Mucosa of rectum (tissue), 2 donors: ENCODE results near the gene GFER.
A peak's percentile ranks its signal among the peaks of the same experiment; 100 is the strongest.

Experiments
- H3K27ac ChIP-seq, 2 donors: one replicate each; pipeline ENCODE4 v1.7.0; 2013; ENCODE audit warnings: inconsistent platforms in 2 of 2, low read depth in 2 of 2, low read length in 2 of 2
- H3K27me3 ChIP-seq, 2 donors: one replicate each; pipeline ENCODE4 v1.7.0; 2013; ENCODE audit warnings: low read length in 2 of 2; ENCODE audit not compliant: control insufficient read depth in 2 of 2, insufficient read depth in 2 of 2
- H3K36me3 ChIP-seq, 2 donors: one replicate each; pipeline ENCODE4 v1.7.0; 2013; ENCODE audit warnings: low read length in 2 of 2; ENCODE audit not compliant: control insufficient read depth in 2 of 2, insufficient read depth in 2 of 2
- H3K4me1 ChIP-seq, 2 donors: one replicate each; pipeline ENCODE4 v1.7.0; 2013; ENCODE audit warnings: low read length in 2 of 2, mild to moderate bottlenecking in 1 of 2; ENCODE audit not compliant: control insufficient read depth in 2 of 2, insufficient read depth in 2 of 2
- H3K4me3 ChIP-seq, 2 donors: one replicate each; pipeline ENCODE4 v1.7.0; 2013; ENCODE audit warnings: low read length in 2 of 2
- H3K9ac ChIP-seq, 2 donors: one replicate each; pipeline ENCODE4 v1.7.0; 2013; ENCODE audit warnings: low read length in 2 of 2, low read depth in 1 of 2, mild to moderate bottlenecking in 1 of 2
- H3K9me3 ChIP-seq, 2 donors: one replicate each; pipeline ENCODE4 v1.7.0; 2013; ENCODE audit warnings: low read length in 2 of 2; ENCODE audit not compliant: control insufficient read depth in 2 of 2
- donor health status: healthy.
- donor health status: Normal muscosa, but diverticular disease.

Gene GFER

GRCh38 chr16:2001456-2002355 lies 17.7 kb downstream of the GFER start:
- Histone ChIP-seq H3K4me3 (no peak overlapping the region), H3K4me1 (peaks cover 11 to 19% of the 10 kb centered on the region in 2 donors), H3K36me3 (peaks cover 45 to 48% of the 10 kb centered on the region in 2 donors), H3K9ac (no peak overlapping the region), H3K9me3 (no peaks in the 10 kb centered on the region), H3K27ac (no peak overlapping the region), H3K27me3 (no peaks in the 10 kb centered on the region)

GRCh38 chr16:2002406-2003230 lies 18.6 kb downstream of the GFER start:
- H3K4me3 ChIP-seq: no peak overlapping the region

GRCh38 chr16:2003231-2003826 lies 19.3 kb downstream of the GFER start:
- H3K27ac ChIP-seq: peak overlapping the region in 1 of 2 donors; percentile 71
- H3K4me1 ChIP-seq: peaks cover 25 to 26% of the 10 kb centered on the region in 2 donors
- H3K27me3 ChIP-seq: no peaks in the 10 kb centered on the region
- peaks cover 37 to 39% of the 10 kb centered on the region in 2 donors for H3K36me3 ChIP-seq
- H3K9me3 ChIP-seq: no peaks in the 10 kb centered on the region
- H3K4me3 ChIP-seq: no peak overlapping the region
- peak overlapping the region in 1 of 2 donors; percentile 45 for H3K9ac ChIP-seq

More at GRCh38 chr16:2002406-2003230, 18.6 kb downstream of the GFER start:
- no peak overlapping the region for H3K9ac ChIP-seq
- H3K27me3 ChIP-seq: no peaks in the 10 kb centered on the region
- H3K27ac ChIP-seq: no peak overlapping the region
- peaks cover 42 to 44% of the 10 kb centered on the region in 2 donors for H3K36me3 ChIP-seq
- H3K9me3 ChIP-seq: no peaks in the 10 kb centered on the region
- H3K4me1 ChIP-seq: peaks cover 18 to 19% of the 10 kb centered on the region in 2 donors

GRCh38 chr16:2003827-2004641 lies 20.0 kb downstream of the GFER start:
- Histone ChIP-seq H3K9ac (peak overlapping the region in 1 of 2 donors; percentile 45), H3K4me1 (peaks cover 32 to 33% of the 10 kb centered on the region in 2 donors), H3K27me3 (no peaks in the 10 kb centered on the region), H3K36me3 (peaks cover 34 to 35% of the 10 kb centered on the region in 2 donors), H3K9me3 (no peaks in the 10 kb centered on the region), H3K4me3 (peak overlapping the region; percentile 20 to 22), H3K27ac (peak overlapping the region in 1 of 2 donors; percentile 71)

- Histone ChIP-seq H3K9ac (no peak overlapping the region), H3K27ac (peak overlapping the region in 1 of 2 donors; percentile 71), H3K27me3 (no peaks in the 10 kb centered on the region), H3K36me3 (peaks cover 26 to 30% of the 10 kb centered on the region in 2 donors), H3K4me1 (peaks cover 33 to 36% of the 10 kb centered on the region in 2 donors), H3K9me3 (no peaks in the 10 kb centered on the region), H3K4me3 (no peak overlapping the region)
Measured at GRCh38 chr16:2004795-2005517, 21.0 kb downstream of the GFER start.

- no peak overlapping the region for H3K27ac ChIP-seq
- no peaks in the 10 kb centered on the region for H3K27me3 ChIP-seq
- H3K4me3 ChIP-seq: no peak overlapping the region
- H3K36me3 ChIP-seq: peaks cover 21 to 24% of the 10 kb centered on the region in 2 donors
- H3K9me3 ChIP-seq: no peaks in the 10 kb centered on the region
- H3K4me1 ChIP-seq: peaks cover 39 to 43% of the 10 kb centered on the region in 2 donors
- H3K9ac ChIP-seq: no peak overlapping the region
Measured at GRCh38 chr16:2005646-2006045, 21.7 kb downstream of the GFER start.

- peaks cover 39 to 43% of the 10 kb centered on the region in 2 donors for H3K4me1 ChIP-seq
Measured at GRCh38 chr16:2006317-2006716, 22.3 kb downstream of the GFER start.

GRCh38 chr16:2007081-2007836 lies 23.3 kb downstream of the GFER start:
- peak overlapping the region in 1 of 2 donors; percentile 84 for H3K4me3 ChIP-seq
- H3K27ac ChIP-seq: no peak overlapping the region
- no peaks in the 10 kb centered on the region for H3K9me3 ChIP-seq
- H3K9ac ChIP-seq: no peak overlapping the region
- no peaks in the 10 kb centered on the region for H3K27me3 ChIP-seq
- H3K4me1 ChIP-seq: peaks cover 39 to 43% of the 10 kb centered on the region in 2 donors
- peaks cover 6 to 9% of the 10 kb centered on the region in 2 donors for H3K36me3 ChIP-seq

More at GRCh38 chr16:2006317-2006716, 22.3 kb downstream of the GFER start:
- Histone ChIP-seq H3K4me3 (no peak overlapping the region), H3K9ac (no peak overlapping the region), H3K27me3 (no peaks in the 10 kb centered on the region), H3K36me3 (peaks cover 16 to 18% of the 10 kb centered on the region in 2 donors), H3K27ac (no peak overlapping the region), H3K9me3 (no peaks in the 10 kb centered on the region)
